B cell (primary cell): Measurements from ENCODE around the gene CMTM7. TPM values are rescaled to one million over a fixed set of nuclear protein-coding genes. Genes with fewer than 3 reads are reported as not detected.
A peak's percentile ranks its signal among the peaks of the same experiment; 100 is the strongest.

Experiments
- ATAC-seq: fragments of 200-7000 bp; cut with Tn5 transposase; one replicate; pipeline ENCODE4 v1.10.0; 2021; ENCODE audit warnings: low read depth, mild to moderate bottlenecking, moderate number of reproducible peaks, moderate library complexity
- CTCF ChIA-PET: fragments of 350-600 bp; sonication (Branson Sonifier 250); formaldehyde crosslinking; loops from one replicate; lab custom pipeline; 2021; ENCODE audit warnings: antibody characterized with exemption, inconsistent platforms; lab: Charles Lee
- POLR2A ChIA-PET: fragments of 350-600 bp; sonication (Branson Sonifier 250); formaldehyde crosslinking; loops from one replicate; lab custom pipeline; 2021; ENCODE audit warnings: antibody characterized with exemption; lab: Charles Lee
- DNase-seq: peaks from one replicate; pipeline ENCODE4 v3.0.0; 2013
- H2AFZ ChIP-seq: 2 replicates; pipeline ENCODE4 v1.6.1; 2012; ENCODE audit warnings: mild to moderate bottlenecking, low read depth, low read length; ENCODE audit not compliant: insufficient read depth, poor library complexity, severe bottlenecking
- H3K27ac ChIP-seq, 2 donors: 1 replicate in 1 of 2; 2 replicates in 1 of 2; pipeline ENCODE4 v1.5.1; 2012 to 2013; ENCODE audit warnings: low read length in 2 of 2, mild to moderate bottlenecking in 2 of 2, moderate library complexity in 1 of 2
- H3K27me3 ChIP-seq, 4 experiments: fragments of 200-600 bp in 1 of 4; sonication (generic) in 1 of 4; replicated peaks in 1 of 4; 1 replicate in 2 of 4; 2 replicates in 2 of 4; pipeline versions ENCODE4 v1.6.1 to v1.7.0; 2013 to 2016; ENCODE audit warnings: low read length in 3 of 4, mild to moderate bottlenecking in 2 of 4, mixed read lengths in 1 of 4, moderate library complexity in 1 of 4; ENCODE audit not compliant: insufficient read depth in 4 of 4, control insufficient read depth in 3 of 4; ENCODE audit errors: control extremely low read depth in 1 of 4
- H3K36me3 ChIP-seq, 2 experiments: replicated peaks in 1 of 2; 1 replicate in 1 of 2; 2 replicates in 1 of 2; pipeline versions ENCODE4 v1.6.1 to v1.7.1; 2013; ENCODE audit warnings: low read length in 1 of 2; ENCODE audit not compliant: insufficient read depth in 2 of 2, control insufficient read depth in 1 of 2; ENCODE audit errors: control extremely low read depth in 1 of 2, extremely low read depth in 1 of 2
- H3K4me1 ChIP-seq, 2 donors: fragments of 200-600 bp in 1 of 2; sonication (generic) in 1 of 2; 1 replicate in 1 of 2; 2 replicates in 1 of 2; pipeline versions ENCODE4 v1.5.1 to v1.6.1; 2013 to 2017; ENCODE audit warnings: low read length in 2 of 2; ENCODE audit not compliant: control insufficient read depth in 2 of 2, insufficient read depth in 2 of 2
- H3K4me2 ChIP-seq: replicated peaks from 2 replicates; pipeline ENCODE3; 2012; ENCODE audit warnings: mild to moderate bottlenecking, low read depth, low read length; ENCODE audit not compliant: poor library complexity, severe bottlenecking
- H3K4me3 ChIP-seq, 5 experiments: fragments of 200-600 bp in 1 of 5; sonication (generic) in 1 of 5; 1 replicate in 3 of 5; 2 replicates in 2 of 5; pipeline versions ENCODE4 v1.5.1 to v1.7.0; 2011 to 2016; ENCODE audit warnings: low read length in 4 of 5, mild to moderate bottlenecking in 4 of 5, low read depth in 2 of 5, control low read depth in 1 of 5, moderate library complexity in 1 of 5; ENCODE audit not compliant: insufficient read depth in 1 of 5; ENCODE audit errors: control extremely low read depth in 1 of 5, extremely low read depth in 1 of 5
- H3K79me2 ChIP-seq: fragments of 200-600 bp; sonication (generic); one replicate; pipeline ENCODE4 v1.6.0; 2016; ENCODE audit warnings: low read length; ENCODE audit not compliant: control insufficient read depth, insufficient read depth
- H3K9ac ChIP-seq: fragments of 200-600 bp; sonication (generic); 2 replicates; pipeline ENCODE4 v1.6.1; 2017; ENCODE audit warnings: mild to moderate bottlenecking, low read length, moderate library complexity
- H3K9me3 ChIP-seq, 3 donors: one replicate each; pipeline versions ENCODE4 v1.6.1 to v1.7.1; 2013; ENCODE audit warnings: low read length in 2 of 3; ENCODE audit not compliant: control insufficient read depth in 2 of 3, insufficient read depth in 1 of 3; ENCODE audit errors: control extremely low read depth in 1 of 3
- H4K20me1 ChIP-seq: 2 replicates; pipeline ENCODE4 v1.6.0; 2012; ENCODE audit warnings: mild to moderate bottlenecking, low read length; ENCODE audit not compliant: insufficient read depth, control insufficient read depth, poor library complexity, severe bottlenecking
- H3K27ac Mint-ChIP-seq: one replicate; pipeline ENCODE4 v1.8.0; 2021; ENCODE audit warnings: mixed read lengths
- H3K27me3 Mint-ChIP-seq: one replicate; pipeline ENCODE4 v1.8.0; 2021; ENCODE audit warnings: mixed read lengths
- H3K4me1 Mint-ChIP-seq: one replicate; pipeline ENCODE4 v1.8.0; 2021; ENCODE audit warnings: mixed read lengths
- H3K4me3 Mint-ChIP-seq: one replicate; pipeline ENCODE4 v1.8.0; 2021; ENCODE audit warnings: mixed read lengths
- H3K9me3 Mint-ChIP-seq: one replicate; pipeline ENCODE4 v1.8.0; 2022; ENCODE audit warnings: mixed read lengths; ENCODE audit not compliant: insufficient read depth
- EZH2 ChIP-seq: IDR thresholded peaks from 2 replicates; pipeline ENCODE4 v1.6.1; 2012; ENCODE audit warnings: borderline replicate concordance, low read depth, mild to moderate bottlenecking, moderate library complexity, low read length; ENCODE audit not compliant: insufficient read depth, poor library complexity, severe bottlenecking
- WGBS: methylation state at CpG from one replicate; pipeline ENCODE4 v1.1.5; 2013; ENCODE audit warnings: missing lambda C conversion rate; ENCODE audit not compliant: insufficient coverage; 5-methylcytosine and 5-hydroxymethylcytosine counted together
- intact Hi-C: fragments of 100-400 bp; cut with micrococcal nuclease; formaldehyde crosslinking; loops from one replicate; pipeline ENCODE4 v1.10.0; 2022
- polyA plus RNA-seq: library from polyadenylated mRNA; depleted of rRNA; stranded (reverse); fragments of >200 nt; gene quantifications from 2 replicates; pipeline ENCODE4 v1.2.3, GENCODE V29; 2012
- total RNA-seq, 2 donors: library from RNA; stranded (reverse); fragments of 120-200 nt in 1 of 2; gene quantifications; 1 replicate in 1 of 2; 2 replicates in 1 of 2; pipeline versions ENCODE4 v1.2.3 to v1.2.4, GENCODE V29; 2013 to 2022
- TF ChIP-seq, protein P1 (sequence below): fragments of 200-600 bp; IDR thresholded peaks from one replicate; pipeline ENCODE4 v1.8.0; 2022; ENCODE audit warnings: antibody characterized with exemption, mild to moderate bottlenecking

The CMTM7 gene
- total and polyA plus RNA-seq, 2 donors (not counting 1 experiment from before 2014, with no cell fraction given) = 71.5 to 76.1 TPM

DNA sequence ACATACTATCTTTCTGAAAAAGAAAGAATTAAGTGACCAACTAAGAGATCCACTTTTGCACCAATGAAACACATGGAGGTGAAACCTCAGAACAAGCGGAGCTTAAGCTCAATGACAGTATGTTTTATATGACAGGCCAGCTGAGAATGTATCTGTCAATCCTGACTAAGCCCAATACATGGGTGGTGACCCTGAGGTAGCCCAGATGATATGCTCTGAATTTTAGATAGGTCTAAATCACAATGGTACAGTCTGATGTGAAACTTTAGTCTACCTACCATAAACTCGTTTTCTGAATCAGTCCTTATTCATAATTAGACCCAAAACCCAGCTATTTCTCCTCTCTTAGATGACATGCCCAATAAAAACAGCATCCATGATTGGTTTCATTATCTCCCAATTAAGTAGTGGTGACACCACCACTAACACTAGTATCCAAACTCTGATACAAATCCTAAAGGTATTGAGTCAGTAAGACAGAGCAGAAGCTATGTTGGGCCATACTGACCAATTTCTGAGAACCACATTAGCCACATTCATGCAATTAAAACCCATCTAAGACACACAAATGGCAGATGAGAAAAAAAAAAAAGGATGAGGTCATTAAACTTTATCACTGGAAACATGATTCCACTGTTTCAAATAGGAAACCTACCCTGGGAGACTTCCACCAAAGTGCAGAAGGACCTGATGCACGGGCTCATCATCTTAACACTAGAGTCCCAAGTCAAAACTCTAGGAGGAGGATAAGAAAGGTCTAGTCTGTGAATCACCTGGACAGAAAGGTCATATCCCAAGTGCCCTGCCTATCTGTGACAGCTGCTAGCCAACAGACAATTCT, 90.4 kb downstream of the CMTM7 start:
- Histone ChIP-seq H3K27me3 (no peaks in the 10 kb centered on the region), H3K9ac (no peak overlapping the region), H3K79me2 (peaks cover 43% of the 10 kb centered on the region), H3K4me1 (peaks cover 24% of the 10 kb centered on the region in 2 donors), H3K4me3 (no peak overlapping the region), H3K27ac (peak overlapping the region in 1 of 2 donors; percentile 32), H3K4me2 (no peak overlapping the region), H3K9me3 (peaks cover 0 to 4% (median 0%) of the 10 kb centered on the region in 3 donors), H4K20me1 (no peaks in the 10 kb centered on the region), H3K36me3 (peaks cover 14 to 34% of the 10 kb centered on the region in 2 experiments), H2AFZ (no peak overlapping the region)
- DNase-seq (no peak), ATAC-seq (no peak)
- H3K9me3 Mint-ChIP-seq = no peaks in the 10 kb centered on the region
- intact Hi-C loops = no loop called here
- WGBS = no CpG with 5 or more reads among the region's 3 CpGs
- H3K27me3 Mint-ChIP-seq = no peaks in the 10 kb centered on the region
- CTCF ChIA-PET = interaction anchor here (0.8 to 6.7 kb wide), 3 partner anchors 13 to 85 kb away, joined by 3 to 62 read pairs (median 4); no protein-coding TSS in a partner anchor
- peaks cover 43% of the 10 kb centered on the region for H3K4me1 Mint-ChIP-seq
- no peak for TF ChIP-seq EZH2
- TF ChIP-seq, protein P1, sequence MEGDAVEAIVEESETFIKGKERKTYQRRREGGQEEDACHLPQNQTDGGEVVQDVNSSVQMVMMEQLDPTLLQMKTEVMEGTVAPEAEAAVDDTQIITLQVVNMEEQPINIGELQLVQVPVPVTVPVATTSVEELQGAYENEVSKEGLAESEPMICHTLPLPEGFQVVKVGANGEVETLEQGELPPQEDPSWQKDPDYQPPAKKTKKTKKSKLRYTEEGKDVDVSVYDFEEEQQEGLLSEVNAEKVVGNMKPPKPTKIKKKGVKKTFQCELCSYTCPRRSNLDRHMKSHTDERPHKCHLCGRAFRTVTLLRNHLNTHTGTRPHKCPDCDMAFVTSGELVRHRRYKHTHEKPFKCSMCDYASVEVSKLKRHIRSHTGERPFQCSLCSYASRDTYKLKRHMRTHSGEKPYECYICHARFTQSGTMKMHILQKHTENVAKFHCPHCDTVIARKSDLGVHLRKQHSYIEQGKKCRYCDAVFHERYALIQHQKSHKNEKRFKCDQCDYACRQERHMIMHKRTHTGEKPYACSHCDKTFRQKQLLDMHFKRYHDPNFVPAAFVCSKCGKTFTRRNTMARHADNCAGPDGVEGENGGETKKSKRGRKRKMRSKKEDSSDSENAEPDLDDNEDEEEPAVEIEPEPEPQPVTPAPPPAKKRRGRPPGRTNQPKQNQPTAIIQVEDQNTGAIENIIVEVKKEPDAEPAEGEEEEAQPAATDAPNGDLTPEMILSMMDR = no peak
- POLR2A ChIA-PET = no interaction called here
- no peak overlapping the region for H3K4me3 Mint-ChIP-seq
- H3K27ac Mint-ChIP-seq = peak overlapping the region; percentile 12

GRCh38 chr3:32482693-32483092, 91.0 kb downstream of the CMTM7 start:
- Mint-ChIP-seq H3K4me3 (no peak overlapping the region), H3K9me3 (no peaks in the 10 kb centered on the region), H3K27me3 (no peaks in the 10 kb centered on the region), H3K27ac (no peak overlapping the region), H3K4me1 (peaks cover 38% of the 10 kb centered on the region)
- Histone ChIP-seq H3K27me3 (no peaks in the 10 kb centered on the region), H3K79me2 (peaks cover 45% of the 10 kb centered on the region), H3K9ac (no peak overlapping the region), H2AFZ (no peak overlapping the region), H3K36me3 (peaks cover 17 to 40% of the 10 kb centered on the region in 2 experiments), H3K4me1 (peaks cover 18 to 19% of the 10 kb centered on the region in 2 donors), H3K9me3 (no peaks in the 10 kb centered on the region), H3K4me3 (no peak overlapping the region), H3K27ac (peak overlapping the region in 1 of 2 donors; percentile 32), H4K20me1 (no peaks in the 10 kb centered on the region), H3K4me2 (no peak overlapping the region)
- no peak for DNase-seq
- intact Hi-C loops = no loop called here
- TF ChIP-seq EZH2 = no peak
- TF ChIP-seq, protein P1 = no peak
- no peak for ATAC-seq
- no CpG with 5 or more reads among the region's 1 CpG for WGBS
- ChIA-PET CTCF (interaction anchor here (0.8 to 6.7 kb wide), 3 partner anchors 14 to 108 kb away, joined by 3 to 62 read pairs (median 6); no protein-coding TSS in a partner anchor), POLR2A (no interaction called here)
